BJ (cell line): ENCODE results near the gene CYP4A22. TPM values are rescaled to one million over a fixed set of nuclear protein-coding genes. Genes with fewer than 3 reads are reported as not detected.
"Not testable (repeated sequence)": the region's sequence is repeated elsewhere in the genome, so short reads cannot be mapped to it uniquely, and the experiment has no call there.

Experiments used
- CTCF ChIA-PET: fragments of 350-600 bp; formaldehyde crosslinking; extraction: SDS; loops from one replicate; lab custom pipeline; 2021; ENCODE audit warnings: antibody characterized with exemption, inconsistent platforms; lab: Yijun Ruan, JAX
- POLR2A ChIA-PET: fragments of 300-600 bp; sonication (Branson Sonifier 250); formaldehyde crosslinking; extraction: SDS; loops from one replicate; lab custom pipeline; 2021; ENCODE audit warnings: antibody characterized with exemption; lab: Charles Lee
- DNase-seq: peaks from one replicate; pipeline ENCODE4 v3.0.0-alpha.2; 2011; ENCODE audit warnings: low read depth
- H3K27me3 ChIP-seq: 2 replicates; pipeline ENCODE4 v1.6.0; 2011; ENCODE audit warnings: low read length; ENCODE audit not compliant: control insufficient read depth, insufficient read depth
- H3K36me3 ChIP-seq: 2 replicates; pipeline ENCODE4 v1.5.1; 2011; ENCODE audit warnings: low read length; ENCODE audit not compliant: control insufficient read depth, insufficient read depth
- H3K4me3 ChIP-seq: 2 replicates; pipeline ENCODE4 v1.5.1; 2011; ENCODE audit warnings: low read depth, mild to moderate bottlenecking, control low read depth, low read length
- CTCF ChIP-seq: IDR thresholded peaks from 2 replicates; pipeline ENCODE4 v1.5.1; 2011; ENCODE audit warnings: low read depth, mild to moderate bottlenecking, control low read depth, inconsistent platforms, low read length, moderate library complexity; ENCODE audit not compliant: insufficient read depth
- polyA plus RNA-seq: library from polyadenylated mRNA; depleted of rRNA; stranded (reverse); fragments of >200 nt; gene quantifications from 2 replicates; pipeline ENCODE4 v1.2.3, GENCODE V29; 2011

CYP4A22 gene
- polyA plus RNA-seq, 1 experiment: not detected

- DNase-seq: no peak
- H3K27me3 ChIP-seq: peaks cover 4% of the 10 kb centered on the region; the same call in 1 of the 2 replicates
- ChIA-PET POLR2A (no interaction called here), CTCF (interaction anchor here (0.8 to 6.0 kb wide), 33 partner anchors 9 to 534 kb away, joined by 3 to 66 read pairs (median 4); partner anchors contain the start of gene FOXD2)
- no peak overlapping the region for H3K4me3 ChIP-seq
- peak; percentile 97 for TF ChIP-seq CTCF
- H3K36me3 ChIP-seq: no peaks in the 10 kb centered on the region
Observed at GRCh38 chr1:47192458-47193384, 55.5 kb downstream of the CYP4A22 start.

- H3K36me3 ChIP-seq, H3K27me3 ChIP-seq, H3K4me3 ChIP-seq, POLR2A ChIA-PET, DNase-seq: not testable (repeated sequence)
- CTCF ChIA-PET: interaction anchor here (0.9 to 6.0 kb wide), 23 partner anchors 8 to 533 kb away, joined by 3 to 66 read pairs (median 7); no protein-coding TSS in a partner anchor
Observed at GRCh38 chr1:47193496-47193895, 56.3 kb downstream of the CYP4A22 start.

GRCh38 chr1:47194311-47194710 is 57.1 kb downstream of the CYP4A22 start:
- ChIA-PET POLR2A (no interaction called here), CTCF (interaction anchor here (0.9 to 6.0 kb wide), 7 partner anchors 8 to 532 kb away, joined by 3 to 66 read pairs (median 24); no protein-coding TSS in a partner anchor)
- Histone ChIP-seq H3K27me3 (peaks cover 4% of the 10 kb centered on the region), H3K36me3 (no peaks in the 10 kb centered on the region), H3K4me3 (no peak overlapping the region)
- TF ChIP-seq CTCF: no peak
- no peak for DNase-seq

- CTCF ChIA-PET: interaction anchor here (1.3 to 6.0 kb wide), 2 partner anchors 13 to 67 kb away, joined by 4 to 51 read pairs; no protein-coding TSS in a partner anchor
- H3K27me3 ChIP-seq, DNase-seq, H3K4me3 ChIP-seq, H3K36me3 ChIP-seq, POLR2A ChIA-PET: not testable (repeated sequence)
Observed at GRCh38 chr1:47195981-47196380, 58.7 kb downstream of the CYP4A22 start.

GRCh38 chr1:47196622-47197021 is 59.4 kb downstream of the CYP4A22 start:
- ChIA-PET POLR2A (no interaction called here), CTCF (interaction anchor here (1.3 to 6.0 kb wide), 2 partner anchors 14 to 66 kb away, joined by 4 to 51 read pairs; no protein-coding TSS in a partner anchor)
- no peak for DNase-seq
- no peaks in the 10 kb centered on the region for H3K36me3 ChIP-seq
- H3K27me3 ChIP-seq: peaks cover 9% of the 10 kb centered on the region
- TF ChIP-seq CTCF: no peak
- H3K4me3 ChIP-seq: no peak overlapping the region

- DNase-seq: no peak
- Histone ChIP-seq H3K36me3 (no peaks in the 10 kb centered on the region), H3K27me3 (peaks cover 9% of the 10 kb centered on the region), H3K4me3 (no peak overlapping the region)
- CTCF ChIA-PET: interaction anchor here (1.7 kb wide), 1 partner anchor 7 kb away, joined by 4 read pairs; no protein-coding TSS in a partner anchor
- POLR2A ChIA-PET: no interaction called here
- TF ChIP-seq CTCF: no peak
Observed at GRCh38 chr1:47198214-47198613, 61.0 kb downstream of the CYP4A22 start.
